CD4-positive, alpha-beta T cell treated with Interleukin-17A for 4 hours (primary cell): ENCODE data around the gene UQCRFS1.
A peak's percentile ranks its signal among the peaks of the same experiment; 100 is the strongest.
"Not testable (repeated sequence)": the region's sequence is repeated elsewhere in the genome, so short reads cannot be mapped to it uniquely, and the experiment has no call there.

Experiments
- DNase-seq: peaks from one replicate; pipeline ENCODE4 v3.0.0-alpha.2; 2020; ENCODE audit warnings: mixed read lengths

Gene UQCRFS1

GRCh38 chr19:29212356-29212647 is 649 bp downstream of the UQCRFS1 start:
- no peak for DNase-seq

GRCh38 chr19:29211562-29212355 is 1.2 kb downstream of the UQCRFS1 start:
- DNase-seq, result peak; percentile 9

GRCh38 chr19:29211041-29211440 is 1.9 kb downstream of the UQCRFS1 start:
- not testable (repeated sequence) for DNase-seq

- not testable (repeated sequence) for DNase-seq
Observed at GRCh38 chr19:29210502-29210901, 2.4 kb downstream of the UQCRFS1 start.

- not testable (repeated sequence) for DNase-seq
Observed at GRCh38 chr19:29207403-29208187, 5.4 kb downstream of the UQCRFS1 start.

GRCh38 chr19:29206453-29206852 is 6.5 kb downstream of the UQCRFS1 start:
- no peak for DNase-seq

GRCh38 chr19:29202281-29202680 is 10.7 kb downstream of the UQCRFS1 start:
- DNase-seq, result no peak

GRCh38 chr19:29201855-29202254 is 11.1 kb downstream of the UQCRFS1 start:
- DNase-seq, result no peak

- no peak for DNase-seq
Observed at GRCh38 chr19:29194658-29195057, 18.3 kb downstream of the UQCRFS1 start.

- no peak for DNase-seq
Observed at GRCh38 chr19:29193155-29193554, 19.8 kb downstream of the UQCRFS1 start.

- no peak for DNase-seq
Observed at GRCh38 chr19:29191005-29191404, 21.9 kb downstream of the UQCRFS1 start.

- DNase-seq, result no peak
Observed at GRCh38 chr19:29189033-29189360, 24.0 kb downstream of the UQCRFS1 start.

- DNase-seq, result no peak
Observed at GRCh38 chr19:29188289-29189032, 24.5 kb downstream of the UQCRFS1 start.

- no peak for DNase-seq
Observed at GRCh38 chr19:29187676-29188075, 25.3 kb downstream of the UQCRFS1 start.

GRCh38 chr19:29185427-29185826 is 27.5 kb downstream of the UQCRFS1 start:
- DNase-seq, result no peak

GRCh38 chr19:29176981-29177754 is 35.8 kb downstream of the UQCRFS1 start:
- no peak for DNase-seq

- DNase-seq, result no peak
Observed at GRCh38 chr19:29173896-29174295, 39.1 kb downstream of the UQCRFS1 start.

- DNase-seq, result no peak
Observed at GRCh38 chr19:29172302-29172701, 40.6 kb downstream of the UQCRFS1 start.

GRCh38 chr19:29171525-29171924 is 41.4 kb downstream of the UQCRFS1 start:
- DNase-seq, result no peak

- DNase-seq, result no peak
Observed at GRCh38 chr19:29170554-29170953, 42.4 kb downstream of the UQCRFS1 start.

- DNase-seq, result no peak
Observed at GRCh38 chr19:29162694-29163093, 50.3 kb downstream of the UQCRFS1 start.

GRCh38 chr19:29155683-29156082 is 57.3 kb downstream of the UQCRFS1 start:
- no peak for DNase-seq
